8988T (cell line): Measurements from ENCODE around the gene BRI3BP.

Experiments
- DNase-seq: peaks from one replicate; pipeline ENCODE4 v3.0.0; 2011

BRI3BP gene

DNA sequence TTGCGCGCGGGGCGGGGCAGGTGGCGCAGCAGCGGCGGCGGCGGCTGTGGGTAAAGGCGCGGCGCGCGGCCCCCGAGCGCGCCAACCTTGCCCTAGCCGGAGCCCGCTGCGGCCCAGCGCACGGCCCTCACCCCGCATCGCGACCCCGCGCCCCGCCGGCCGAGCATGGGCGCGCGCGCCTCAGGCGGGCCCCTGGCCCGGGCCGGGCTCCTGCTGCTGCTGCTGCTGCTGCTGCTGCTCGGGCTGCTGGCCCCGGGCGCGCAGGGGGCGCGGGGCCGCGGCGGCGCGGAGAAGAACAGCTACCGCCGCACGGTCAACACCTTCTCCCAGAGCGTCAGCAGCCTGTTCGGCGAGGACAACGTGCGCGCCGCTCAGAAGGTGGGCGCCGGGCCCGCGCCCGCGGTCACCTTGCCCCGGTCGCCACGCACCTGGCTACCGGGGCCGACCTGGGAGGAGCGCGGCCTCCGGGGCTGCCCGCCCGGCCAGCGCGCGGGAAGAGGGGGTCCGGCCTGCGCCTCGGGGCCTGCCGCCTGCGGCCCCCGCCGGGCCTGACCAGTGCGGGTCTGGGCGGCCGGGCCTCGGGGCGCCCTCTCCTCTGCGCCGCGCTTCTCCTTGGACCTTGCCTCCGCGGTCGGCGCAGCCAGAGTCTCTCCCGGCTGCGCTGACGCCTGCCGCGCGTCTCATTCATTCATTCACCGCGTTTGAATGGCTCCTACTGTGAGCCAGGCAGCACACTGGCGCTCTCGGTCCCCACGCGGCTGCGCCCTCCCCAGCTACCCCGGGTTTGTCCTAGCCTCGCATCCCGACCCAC lies at the start of gene BRI3BP:
BRI3BP (plus strand) TSS at position 20 of the 811 bp plus-strand sequence; CDS start at position 166, 146 bp downstream.
- no peak for DNase-seq

GRCh38 chr12:124946447-124946793 lies 47.0 kb upstream of the BRI3BP start:
- no peak for DNase-seq

DNA sequence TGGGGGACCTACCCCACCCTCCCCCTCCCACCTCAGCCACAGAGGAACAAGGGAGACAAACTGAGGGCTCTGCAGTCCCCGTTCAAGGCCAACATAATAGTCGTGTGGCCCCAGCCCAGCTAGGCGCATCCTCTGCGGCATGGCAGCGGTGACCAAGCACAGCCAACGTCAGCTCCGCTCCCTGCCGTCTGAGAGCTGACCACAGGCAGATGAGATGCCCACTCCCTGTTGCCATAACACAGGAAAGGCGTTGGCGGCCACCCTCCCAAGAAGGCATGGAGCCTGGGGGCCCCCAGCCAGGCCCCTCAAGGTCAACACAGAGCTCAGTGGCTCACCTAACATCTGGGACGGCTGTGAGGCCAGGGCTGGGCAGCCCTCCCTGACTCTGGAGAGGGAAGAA lies 46.4 kb upstream of the BRI3BP start:
- DNase-seq, result no peak

- no peak for DNase-seq
Observed at GRCh38 chr12:124947561-124948398, 45.7 kb upstream of the BRI3BP start.

DNA sequence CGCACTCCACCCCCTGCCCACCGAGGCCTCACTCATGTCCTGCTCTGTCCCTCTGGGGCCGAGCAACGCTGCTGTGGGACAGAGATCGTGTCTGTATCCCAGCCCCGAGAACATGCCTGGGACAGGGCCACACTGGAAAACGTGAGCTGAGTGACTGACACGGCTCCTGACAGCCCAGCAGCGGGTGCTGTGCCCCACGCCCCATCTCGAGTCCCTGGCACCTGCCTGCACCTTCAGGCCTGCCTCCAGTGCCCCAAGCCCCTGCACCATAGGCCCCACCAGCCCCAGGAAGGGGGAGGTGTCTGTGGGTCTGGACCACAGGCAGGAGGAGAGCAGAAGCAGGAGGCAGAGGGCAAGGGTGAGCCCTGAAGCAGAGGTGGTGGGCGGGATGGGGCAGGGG lies 44.4 kb upstream of the BRI3BP start:
- DNase-seq, result no peak

- DNase-seq, result no peak
Observed at GRCh38 chr12:124949779-124950728, 43.4 kb upstream of the BRI3BP start.

GRCh38 chr12:124952295-124952694 lies 41.1 kb upstream of the BRI3BP start:
- DNase-seq, result no peak

GRCh38 chr12:124952801-124953200 lies 40.6 kb upstream of the BRI3BP start:
- DNase-seq, result no peak

- DNase-seq, result no peak
Observed at GRCh38 chr12:124953689-124954405, 39.6 kb upstream of the BRI3BP start.

DNA sequence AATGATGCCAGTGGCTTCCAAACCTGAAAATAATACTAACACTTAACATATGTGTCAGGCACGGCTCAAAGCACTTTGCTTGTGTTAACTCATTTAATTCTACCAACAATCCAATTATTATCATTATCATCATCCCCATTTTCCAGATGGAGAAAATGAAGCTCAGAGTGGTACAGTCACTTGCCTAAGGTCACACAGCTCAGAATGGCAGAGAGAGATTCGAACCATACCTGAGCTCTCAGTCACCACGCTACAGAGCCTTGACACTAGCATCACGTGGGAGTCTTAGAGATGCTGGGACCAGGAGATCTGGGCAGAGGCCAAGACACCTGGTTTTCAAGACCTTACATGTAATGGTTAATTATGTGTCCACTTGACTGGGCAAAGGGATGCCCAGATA lies 38.7 kb upstream of the BRI3BP start:
- DNase-seq, result no peak

- DNase-seq, result peak; percentile 21
Observed at GRCh38 chr12:124956571-124956970, 36.9 kb upstream of the BRI3BP start.

- DNase-seq, result no peak
Observed at GRCh38 chr12:124961055-124961454, 32.4 kb upstream of the BRI3BP start.

DNA sequence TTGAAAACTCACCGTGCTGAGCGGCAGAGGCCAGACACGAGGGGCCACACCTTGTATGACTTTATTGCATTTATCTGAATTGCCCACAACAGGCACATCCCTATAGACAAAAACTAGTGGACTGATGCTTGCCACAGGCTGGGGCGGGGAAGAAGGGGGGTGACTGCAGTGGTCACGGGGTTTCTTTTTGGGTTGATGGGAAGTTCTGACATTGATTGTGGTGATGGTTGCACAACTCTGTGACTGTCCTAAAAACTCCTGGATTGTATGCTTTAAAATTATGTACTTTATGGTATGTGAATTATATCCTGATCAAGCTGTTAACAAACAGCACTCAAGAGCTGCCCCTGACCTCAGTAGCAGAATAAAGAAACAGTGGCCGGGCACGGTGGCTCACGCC lies 30.2 kb upstream of the BRI3BP start:
- no peak for DNase-seq

DNA sequence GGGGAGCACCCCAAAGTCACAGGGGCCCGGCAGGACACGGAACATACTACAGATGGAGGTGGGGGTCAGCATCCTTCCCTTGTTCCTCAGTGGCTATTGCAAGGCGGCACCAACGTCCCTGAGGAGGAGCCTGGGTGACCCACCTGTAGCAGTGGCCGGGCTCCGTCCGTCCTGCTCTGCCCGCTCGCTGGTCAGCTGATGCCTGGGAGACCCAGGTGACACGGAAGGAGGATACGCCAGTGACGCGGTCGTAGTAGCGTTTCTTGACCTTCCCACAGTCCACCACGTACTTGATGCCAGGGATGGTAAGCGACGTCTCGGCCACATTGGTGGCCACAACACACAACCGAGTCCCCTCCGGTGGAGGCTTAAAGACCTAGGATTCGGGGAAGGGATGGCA lies 29.2 kb upstream of the BRI3BP start:
- no peak for DNase-seq

- no peak for DNase-seq
Observed at GRCh38 chr12:124964836-124965462, 28.5 kb upstream of the BRI3BP start.

DNA sequence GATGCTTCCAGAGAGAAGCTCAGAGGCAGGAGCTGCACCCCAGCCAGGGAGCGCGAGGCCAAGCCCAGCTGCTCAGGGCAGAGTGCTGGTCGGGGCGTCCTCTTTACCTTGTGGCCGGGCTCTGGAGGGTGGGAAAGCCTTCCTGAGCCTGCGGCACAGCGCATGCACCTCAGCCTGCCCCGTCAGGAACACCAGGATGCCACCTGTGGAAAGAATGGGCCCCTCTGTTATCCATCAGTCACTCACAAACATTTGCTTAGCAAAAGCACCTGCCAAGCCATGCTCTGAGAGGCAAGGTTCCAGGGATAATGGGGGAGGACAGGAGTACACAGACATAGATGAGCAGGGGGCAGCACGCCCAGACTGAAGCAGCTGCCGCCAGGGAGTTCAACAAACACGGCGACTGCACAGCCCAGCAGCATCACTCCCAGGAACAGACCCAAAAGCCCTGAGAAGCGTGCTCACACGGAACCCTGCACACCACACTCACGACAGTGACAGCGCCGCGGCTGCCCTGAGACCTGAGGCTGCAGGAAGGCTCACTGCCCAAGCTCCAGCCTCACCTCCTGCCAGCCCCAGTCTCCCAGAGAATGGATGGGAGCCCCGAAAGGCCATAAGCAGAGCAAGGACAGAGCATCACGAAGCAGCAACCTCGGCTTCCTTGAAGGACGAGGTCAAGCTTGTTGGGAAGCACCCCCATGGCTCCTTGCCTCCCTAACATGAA lies 26.3 kb upstream of the BRI3BP start:
- DNase-seq, result no peak

DNA sequence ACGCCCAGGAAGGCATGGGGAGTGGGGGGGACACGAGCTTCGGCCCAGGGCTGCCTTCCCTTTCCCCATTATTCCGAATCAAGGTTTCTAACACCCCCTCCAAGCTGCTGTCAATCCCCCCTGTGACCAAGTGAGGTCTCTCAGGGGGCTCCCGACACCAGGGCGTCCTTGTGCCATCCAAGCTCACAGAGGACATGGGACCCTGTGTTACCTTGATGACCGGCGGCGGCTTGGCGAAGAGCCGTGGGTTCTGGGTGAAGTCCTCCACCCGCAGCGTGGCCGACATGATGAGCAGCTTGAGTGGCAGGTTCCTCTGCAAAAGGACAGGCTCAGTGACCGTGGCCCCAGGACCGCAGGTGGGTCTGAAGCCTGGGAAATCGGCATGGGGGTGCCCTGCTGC lies 24.8 kb upstream of the BRI3BP start:
- DNase-seq, result no peak

DNA sequence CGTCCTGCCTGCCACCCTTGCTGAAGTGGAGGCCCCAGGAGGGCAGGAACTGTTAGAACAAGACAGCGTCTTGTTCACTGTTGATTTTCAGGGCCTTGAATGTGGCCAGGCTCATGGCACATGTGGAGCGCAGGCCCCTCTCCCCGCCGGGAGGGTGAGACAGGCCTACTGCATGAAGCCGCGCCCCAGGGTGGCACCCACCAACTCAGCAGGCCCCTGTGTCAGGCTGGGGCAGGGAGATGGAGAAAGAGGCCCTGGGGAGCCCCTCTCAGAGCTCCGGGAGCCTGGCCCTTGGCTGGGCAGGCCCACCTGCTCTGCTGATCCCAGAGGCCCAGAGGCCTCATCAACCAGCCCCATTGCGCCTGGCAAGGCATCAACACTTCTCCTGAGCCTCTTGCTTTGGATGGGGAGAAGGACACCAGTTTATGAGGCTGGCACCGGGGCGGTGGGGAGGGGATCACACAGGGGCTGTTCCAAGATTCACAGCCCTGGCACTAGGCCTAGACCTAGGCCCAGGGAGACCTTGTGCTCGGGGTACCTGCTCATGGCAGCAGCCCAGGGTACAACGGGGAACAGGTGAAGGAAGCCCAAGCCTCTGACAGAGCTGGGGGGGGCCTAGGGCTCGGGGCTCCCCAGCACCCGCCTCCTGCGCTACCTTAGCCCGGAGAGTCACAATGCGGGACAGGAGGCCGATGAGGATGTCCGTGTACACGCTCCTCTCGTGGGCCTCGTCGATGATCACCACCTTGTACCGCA lies 22.6 kb upstream of the BRI3BP start:
- DNase-seq, result no peak

DNA sequence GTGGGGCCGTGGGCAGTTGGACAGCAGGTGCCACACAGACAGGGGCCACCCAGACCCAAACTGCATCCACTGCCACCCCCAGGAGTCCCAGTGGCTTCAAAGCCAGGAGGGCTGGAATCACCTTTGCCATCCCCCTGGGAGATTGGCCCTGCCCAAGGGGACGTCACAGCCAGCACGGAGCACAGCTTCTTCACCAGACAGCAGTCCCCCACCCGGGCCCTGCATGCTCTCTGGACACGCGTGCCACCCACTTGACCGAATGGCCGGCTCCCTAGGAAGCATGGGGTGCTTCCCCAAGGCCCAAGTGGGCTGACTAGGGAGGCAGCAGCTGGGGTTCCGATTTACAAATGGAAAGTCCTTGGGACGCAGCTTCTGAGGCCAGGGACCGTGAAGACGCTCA lies 21.8 kb upstream of the BRI3BP start:
- DNase-seq, result no peak

DNA sequence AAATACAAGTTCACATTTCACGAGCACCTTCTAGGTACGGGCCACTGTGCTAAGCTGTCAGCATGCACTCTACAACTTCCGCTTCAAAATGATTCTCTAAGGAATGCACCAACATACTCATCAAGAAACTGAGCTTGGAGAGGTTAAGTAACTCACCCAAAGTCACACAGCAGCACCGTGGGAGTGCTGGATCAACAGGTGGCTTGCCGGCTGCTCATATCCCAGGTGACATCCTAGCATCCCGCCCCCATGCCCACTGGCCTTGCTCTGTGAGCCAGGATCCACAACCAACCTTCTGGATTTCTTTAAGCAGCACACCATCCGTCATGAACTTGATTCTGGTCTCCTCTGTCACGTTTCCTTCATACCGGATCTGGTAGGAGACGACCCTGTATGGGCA lies 21.2 kb upstream of the BRI3BP start:
- no peak for DNase-seq
